Stimulated activated CD8-positive, alpha-beta memory T cell treated with anti-CD3 and anti-CD28 coated beads, Interleukin-2, amount 100 ng/mL, for 1 hour (primary cell): ENCODE measurements around the gene ARRB2.
"Not testable (repeated sequence)": the region's sequence is repeated elsewhere in the genome, so short reads cannot be mapped to it uniquely, and the experiment has no call there.

Experiments used
- DNase-seq, 2 donors: peaks; one replicate each; pipeline ENCODE4 v3.0.0-alpha.2; 2020; ENCODE audit warnings: low read depth in 2 of 2

Gene ARRB2

DNA sequence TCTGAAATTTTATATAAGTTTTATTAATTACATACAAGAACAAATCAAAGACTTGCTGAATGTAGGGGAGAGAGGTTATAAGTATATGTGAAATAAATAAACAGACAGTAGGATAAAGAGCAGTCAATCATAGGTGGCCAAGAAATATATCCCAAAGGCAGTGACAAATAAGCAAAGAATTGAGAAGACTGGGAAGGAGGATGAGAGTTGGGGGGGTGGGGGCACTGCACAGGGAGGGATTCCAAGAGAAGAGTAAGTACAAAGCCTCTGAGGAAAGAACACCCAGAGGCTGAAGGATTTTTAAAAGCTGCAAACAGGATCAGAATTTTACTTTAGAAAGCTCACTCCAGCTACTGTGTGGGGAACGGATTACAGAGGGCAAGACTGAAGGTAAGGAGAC is 9.3 kb upstream of the ARRB2 start:
- DNase-seq = no peak

DNA sequence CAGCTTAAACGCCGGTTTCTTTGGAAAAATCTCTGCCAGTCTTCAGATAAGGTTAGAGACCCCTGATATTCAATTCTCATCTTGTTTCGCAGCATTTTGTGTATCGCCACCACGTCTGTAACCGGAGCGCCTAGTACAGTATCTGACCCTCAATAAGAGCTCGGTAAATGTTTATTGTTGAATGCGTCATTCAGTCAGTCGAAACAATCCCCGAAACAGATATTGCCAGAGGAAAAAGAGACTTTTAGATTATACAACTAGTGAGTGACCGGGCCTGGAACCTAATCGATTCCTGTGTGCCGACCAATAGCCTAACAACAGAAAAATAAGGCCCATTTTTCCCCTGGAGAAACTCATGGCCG is 7.1 kb upstream of the ARRB2 start:
- DNase-seq = no peak

DNA sequence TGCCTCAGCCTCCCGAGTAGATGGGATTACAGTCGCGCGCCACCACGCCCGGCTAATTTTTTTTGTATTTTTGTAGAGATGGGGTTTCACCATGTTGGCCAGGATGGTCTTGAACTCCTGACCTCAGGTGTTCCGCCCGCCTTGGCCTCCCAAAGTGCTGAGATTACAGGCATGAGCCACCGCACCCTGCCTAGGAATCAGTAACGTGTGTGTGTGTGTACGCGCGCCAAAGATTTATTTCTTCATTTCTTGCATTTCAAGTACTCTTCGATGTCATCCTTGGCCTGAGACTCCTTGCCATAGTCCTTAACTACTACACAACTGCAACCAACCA is 5.9 kb upstream of the ARRB2 start:
- not testable (repeated sequence) for DNase-seq

DNA sequence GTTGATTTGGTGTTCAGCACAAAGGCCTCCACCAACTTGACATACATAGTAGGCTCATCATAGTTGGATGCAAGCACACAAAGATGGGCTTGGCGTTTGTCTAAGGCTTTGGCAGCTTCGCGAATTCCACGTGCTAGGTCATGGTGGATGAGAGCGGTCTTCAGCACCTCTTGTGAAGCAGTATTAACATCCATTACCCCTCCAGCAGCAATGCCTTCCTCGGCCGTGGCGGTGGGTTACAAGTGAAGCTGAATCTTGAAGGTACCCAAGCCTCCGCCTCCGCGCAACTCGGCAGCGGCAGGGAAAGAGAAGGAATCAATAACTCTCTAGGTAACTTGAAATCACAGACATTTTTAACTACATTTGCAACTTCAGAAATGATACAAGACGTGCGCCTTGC is 5.4 kb upstream of the ARRB2 start:
- DNase-seq = no peak

DNA sequence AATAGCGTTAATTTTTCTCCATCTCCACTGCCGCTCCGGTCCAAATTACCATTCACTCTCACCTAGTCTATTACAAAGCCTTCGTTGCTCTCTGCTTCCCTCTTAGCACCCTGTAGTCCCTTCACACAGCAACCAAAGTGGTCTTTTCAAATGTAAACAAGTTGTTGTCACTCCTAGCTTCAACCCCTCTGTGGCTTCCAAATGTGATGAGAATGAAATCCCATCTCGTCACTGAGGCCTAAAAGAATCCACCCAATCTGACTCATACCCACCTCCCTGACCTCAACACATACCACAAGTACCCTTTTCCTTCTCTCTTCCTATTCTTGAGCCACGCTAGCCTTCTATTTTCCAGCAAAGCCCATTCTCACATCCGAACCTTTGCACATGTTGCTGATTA is 4.3 kb upstream of the ARRB2 start:
- no peak for DNase-seq

GRCh38 chr17:4708436-4708835 is 2.0 kb upstream of the ARRB2 start:
- no peak for DNase-seq

GRCh38 chr17:4710693-4711634 is 532 bp downstream of the ARRB2 start:
- peak; percentile 11 to 30 for DNase-seq

DNA sequence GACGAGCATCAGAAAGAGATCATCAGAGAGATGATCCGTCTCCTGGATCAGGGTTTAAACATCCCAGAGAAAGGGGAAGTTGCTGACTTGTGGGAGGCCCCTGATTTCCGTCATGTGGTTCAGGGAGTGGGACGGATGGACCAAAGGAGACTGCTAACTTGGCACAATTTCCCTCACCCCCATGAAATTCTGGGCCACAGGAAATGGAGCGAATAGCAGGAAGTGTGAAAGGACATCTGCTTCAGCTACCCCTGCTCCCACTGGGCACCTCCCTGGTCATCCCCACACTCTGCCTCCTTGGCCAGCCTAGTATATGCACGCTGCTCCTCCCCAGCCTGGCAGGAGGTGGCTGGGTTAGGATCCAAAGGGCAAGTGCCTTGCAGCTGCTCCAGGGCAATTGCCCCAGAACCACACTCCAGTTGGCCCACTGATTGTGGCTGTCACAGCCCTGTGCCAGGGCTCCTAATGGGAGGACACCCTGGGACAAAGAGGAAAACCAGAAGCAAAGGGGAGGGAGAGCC is 1.3 kb downstream of the ARRB2 start:
- DNase-seq = no peak

DNA sequence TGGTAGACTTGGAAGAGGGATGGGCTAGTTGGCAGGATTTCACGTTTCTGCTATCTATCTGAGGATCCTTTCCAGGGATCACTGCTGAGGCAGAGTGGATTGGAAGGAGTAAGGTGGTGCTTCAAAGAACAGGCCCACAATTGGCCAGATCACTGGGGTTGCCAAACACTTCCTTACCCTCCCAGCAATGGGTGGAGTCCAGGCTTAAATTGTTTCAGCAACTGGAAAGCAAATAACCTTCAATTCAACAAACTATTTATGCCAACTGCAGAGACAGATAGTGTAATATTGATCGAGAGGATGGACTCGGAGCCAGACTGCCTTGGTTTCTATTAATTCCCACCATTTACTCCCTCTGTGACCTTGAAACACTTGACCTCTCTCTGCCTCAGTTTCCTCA is 2.1 kb downstream of the ARRB2 start:
- DNase-seq = no peak

DNA sequence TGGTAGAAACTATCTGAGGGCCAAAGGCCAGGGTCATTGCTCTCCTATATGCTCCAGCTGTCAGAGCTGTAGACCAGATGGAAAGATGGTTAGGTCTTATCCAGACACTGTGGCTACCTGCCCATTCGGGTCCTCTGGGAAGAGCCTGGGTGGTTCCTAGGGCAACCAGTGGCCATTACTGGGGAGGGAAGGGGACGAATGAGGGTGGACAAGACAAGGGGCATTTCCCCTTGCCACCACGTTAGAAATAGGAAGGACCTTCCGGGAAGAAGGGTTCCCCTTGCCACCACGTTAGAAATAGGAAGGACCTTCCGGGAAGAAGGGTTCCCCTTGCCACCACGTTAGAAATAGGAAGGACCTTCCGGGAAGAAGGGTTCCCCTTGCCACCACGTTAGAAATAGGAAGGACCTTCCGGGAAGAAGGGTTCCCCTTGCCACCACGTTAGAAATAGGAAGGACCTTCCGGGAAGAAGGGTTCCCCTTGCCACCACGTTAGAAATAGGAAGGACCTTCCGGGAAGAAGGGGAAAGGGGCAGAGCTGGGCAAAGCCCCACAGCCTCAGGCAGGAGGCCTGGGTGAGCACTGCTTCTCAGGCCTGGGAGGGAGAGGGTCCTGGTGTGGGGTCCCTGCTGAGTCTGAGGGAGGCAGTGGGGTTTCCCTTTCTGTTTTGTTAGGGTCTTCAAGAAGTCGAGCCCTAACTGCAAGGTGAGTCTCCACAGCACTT is 4.1 kb downstream of the ARRB2 start:
- not testable (repeated sequence) for DNase-seq

DNA sequence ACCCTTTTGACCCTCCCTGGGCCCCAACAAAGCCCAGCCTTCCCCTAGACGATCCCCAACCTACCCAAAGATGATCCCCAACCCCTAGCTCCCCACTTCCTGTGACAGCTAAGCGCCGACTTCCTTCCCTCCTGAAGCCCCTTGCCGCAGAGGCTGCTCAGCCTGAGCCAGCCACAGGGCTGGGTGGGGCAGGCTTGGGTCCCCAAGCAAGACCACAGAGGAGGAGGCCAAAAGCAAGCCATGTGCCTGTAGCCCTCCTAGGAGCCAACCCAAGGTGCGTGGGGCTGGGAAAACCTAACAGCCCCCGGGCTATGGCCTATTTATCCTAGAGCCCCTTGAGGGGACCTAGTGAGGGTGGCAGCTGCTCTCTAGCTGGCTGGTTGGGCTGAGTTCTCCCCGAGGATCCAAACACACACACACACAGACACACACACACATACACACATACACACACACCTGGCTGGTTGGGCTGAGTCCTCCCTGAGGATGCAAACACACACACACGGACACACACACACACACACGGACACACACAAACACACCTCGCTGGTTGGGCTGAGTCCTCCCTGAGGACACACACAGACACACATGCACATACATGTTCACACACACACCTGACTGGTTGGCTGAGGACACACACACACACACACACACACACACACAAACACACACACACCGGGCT is 4.8 kb downstream of the ARRB2 start:
- no peak for DNase-seq

DNA sequence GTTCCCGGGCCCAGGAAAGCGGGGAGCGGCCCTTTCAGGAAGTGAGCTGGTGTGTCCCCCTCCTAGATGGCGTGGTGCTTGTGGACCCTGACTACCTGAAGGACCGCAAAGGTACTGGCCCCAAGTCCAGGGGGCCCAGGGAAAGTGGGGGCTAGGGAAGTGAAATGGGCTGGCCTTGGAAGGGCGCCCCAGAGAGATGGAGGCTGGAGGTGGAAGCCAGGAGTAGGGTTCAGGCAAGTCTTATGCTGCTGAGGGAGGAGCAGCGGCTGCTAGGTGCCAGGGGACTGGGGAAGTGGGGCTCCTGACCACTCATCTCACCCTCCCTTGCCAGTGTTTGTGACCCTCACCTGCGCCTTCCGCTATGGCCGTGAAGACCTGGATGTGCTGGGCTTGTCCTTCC is 5.6 kb downstream of the ARRB2 start:
- no peak for DNase-seq

- DNase-seq = no peak
These were observed 7.4 kb downstream of the ARRB2 start for GRCh38 chr17:4717791-4718190.

GRCh38 chr17:4718276-4718675 is 7.8 kb downstream of the ARRB2 start:
- DNase-seq = no peak

DNA sequence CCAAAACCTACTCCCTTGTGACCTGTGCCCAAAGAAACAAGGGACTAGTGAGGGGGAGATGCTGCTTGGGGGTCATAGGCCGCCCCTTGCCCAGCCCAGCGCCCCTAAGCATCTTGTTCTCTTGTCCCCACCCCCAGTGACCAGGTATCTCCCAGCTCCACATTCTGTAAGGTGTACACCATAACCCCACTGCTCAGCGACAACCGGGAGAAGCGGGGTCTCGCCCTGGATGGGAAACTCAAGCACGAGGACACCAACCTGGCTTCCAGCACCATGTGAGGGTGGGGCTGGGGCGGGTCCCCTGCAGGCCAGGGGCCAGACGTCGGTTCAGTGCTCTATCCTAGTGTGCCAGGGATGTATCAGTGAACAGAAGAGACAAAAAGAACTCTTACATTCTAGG is 8.7 kb downstream of the ARRB2 start:
- no peak for DNase-seq

GRCh38 chr17:4719684-4720221 is 9.3 kb downstream of the ARRB2 start:
- no peak for DNase-seq

- DNase-seq = no peak
These were observed 10.4 kb downstream of the ARRB2 start for GRCh38 chr17:4720787-4721186.

DNA sequence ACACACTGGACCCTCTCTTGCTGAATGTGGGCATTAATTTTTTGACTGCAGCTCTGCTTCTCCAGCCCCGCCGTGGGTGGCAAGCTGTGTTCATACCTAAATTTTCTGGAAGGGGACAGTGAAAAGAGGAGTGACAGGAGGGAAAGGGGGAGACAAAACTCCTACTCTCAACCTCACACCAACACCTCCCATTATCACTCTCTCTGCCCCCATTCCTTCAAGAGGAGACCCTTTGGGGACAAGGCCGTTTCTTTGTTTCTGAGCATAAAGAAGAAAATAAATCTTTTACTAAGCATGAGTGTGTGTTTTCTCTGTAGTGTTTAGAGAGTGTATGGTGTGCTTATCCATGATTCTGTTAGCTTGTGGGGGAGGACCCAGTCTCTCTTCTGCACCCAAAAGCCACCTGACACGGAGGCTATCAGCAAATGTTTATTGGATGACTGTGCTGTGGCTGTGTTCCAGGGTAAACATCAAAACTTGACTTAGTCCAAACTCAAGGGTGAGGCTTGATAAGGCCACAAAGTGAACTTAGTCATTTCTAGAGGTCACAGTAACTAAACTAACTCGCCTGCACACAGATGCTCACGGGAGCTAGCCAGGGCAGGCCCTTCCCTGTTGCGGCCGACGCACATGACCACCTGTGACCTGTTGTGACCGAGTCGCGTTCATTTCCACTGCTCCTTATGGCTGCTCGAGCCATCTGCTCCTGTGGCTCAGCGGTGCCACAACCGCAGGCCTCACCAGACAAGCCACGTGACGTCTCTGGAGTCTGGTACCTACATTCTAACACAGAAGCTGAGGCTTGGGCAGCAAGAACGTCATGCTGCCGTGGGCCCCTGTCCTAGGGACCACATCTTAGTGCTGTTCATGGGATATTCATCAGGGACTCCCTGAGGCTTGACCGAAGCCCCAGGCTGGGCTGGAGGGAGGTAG is 11.0 kb downstream of the ARRB2 start:
- no peak for DNase-seq

DNA sequence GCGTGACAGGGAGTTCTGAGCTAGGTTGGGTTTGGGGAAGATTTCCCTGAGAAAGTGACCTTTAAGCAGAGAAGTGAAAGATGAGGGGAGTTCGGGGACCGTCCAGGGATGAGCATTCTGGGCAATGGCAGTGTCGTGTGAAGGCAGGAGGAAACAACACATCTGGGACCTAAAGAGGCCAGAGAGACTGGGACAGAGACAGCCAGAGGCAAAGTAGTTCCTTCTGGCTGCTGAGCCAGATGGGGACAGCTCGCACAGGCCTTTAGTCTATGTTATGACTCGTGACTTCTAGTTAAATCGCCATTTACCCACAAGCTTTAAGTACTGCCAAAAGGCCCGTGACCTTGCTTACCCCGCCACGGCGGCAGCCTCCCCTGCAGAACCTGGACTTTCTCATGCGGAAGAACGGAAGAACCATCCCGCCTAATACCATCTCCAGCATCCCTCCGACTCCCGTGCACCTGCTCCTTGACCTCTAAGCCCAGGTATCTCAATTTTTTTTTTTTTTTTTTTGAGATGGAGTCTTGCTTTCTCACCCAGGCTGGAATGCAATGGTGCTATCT is 12.3 kb downstream of the ARRB2 start:
- DNase-seq = no peak

- no peak for DNase-seq
These were observed 14.2 kb downstream of the ARRB2 start for GRCh38 chr17:4724650-4725049.
